Epidermal melanocyte (primary cell): Measurements from ENCODE around the gene HNRNPA3.
A peak's percentile ranks its signal among the peaks of the same experiment; 100 is the strongest.
"Not testable (repeated sequence)": the region's sequence is repeated elsewhere in the genome, so short reads cannot be mapped to it uniquely, and the experiment has no call there.

ENCODE experiments used
- DNase-seq: peaks from one replicate; pipeline ENCODE4 v3.0.0; 2011; ENCODE audit warnings: low spot score; ENCODE audit not compliant: insufficient read length

HNRNPA3 gene

DNA sequence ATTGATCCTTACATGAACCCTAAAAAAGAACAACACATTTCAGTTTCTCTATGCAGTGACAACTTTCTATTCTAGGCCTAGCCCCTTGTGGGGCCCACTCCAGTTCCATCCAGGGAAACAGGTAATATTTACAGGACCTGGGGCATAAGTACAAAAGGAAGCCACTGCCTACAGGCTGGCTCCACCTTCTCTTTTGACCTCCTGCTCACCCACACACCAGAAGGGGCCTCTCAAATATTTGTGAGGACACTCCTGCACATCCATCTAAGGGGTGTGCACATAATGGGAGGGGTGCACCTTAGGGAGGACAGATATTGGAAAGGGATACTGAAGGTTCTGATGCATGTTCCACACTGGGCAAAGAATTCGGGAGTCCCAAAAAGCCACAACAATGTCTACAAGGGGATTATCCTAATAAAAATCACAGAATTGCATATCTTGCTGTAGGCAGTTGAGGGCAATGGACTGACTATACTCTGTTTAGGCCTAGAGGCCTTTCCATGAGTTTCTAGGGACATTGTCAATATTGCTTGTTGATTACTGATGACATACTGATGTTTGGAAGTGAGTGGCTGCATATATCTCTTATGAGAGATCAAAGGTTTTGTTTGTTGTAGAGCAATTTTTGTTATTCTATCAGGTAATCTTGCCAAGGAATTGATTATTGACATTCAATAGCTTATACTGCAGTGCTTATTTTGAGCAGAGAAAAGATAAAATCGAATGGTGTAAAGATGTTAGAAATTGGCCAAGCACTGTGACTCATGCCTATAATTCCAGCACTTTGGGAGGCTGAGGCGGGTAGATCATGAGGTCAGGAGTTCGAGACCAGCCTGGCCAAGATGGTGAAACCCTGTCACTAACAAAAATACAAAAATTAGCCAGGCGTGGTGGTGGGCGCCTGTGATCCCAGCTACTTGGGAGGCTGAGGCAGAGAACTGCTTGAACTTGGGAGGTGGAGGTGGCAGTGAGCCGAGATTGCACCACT, 23.8 kb upstream of the HNRNPA3 start:
- no peak for DNase-seq

DNA sequence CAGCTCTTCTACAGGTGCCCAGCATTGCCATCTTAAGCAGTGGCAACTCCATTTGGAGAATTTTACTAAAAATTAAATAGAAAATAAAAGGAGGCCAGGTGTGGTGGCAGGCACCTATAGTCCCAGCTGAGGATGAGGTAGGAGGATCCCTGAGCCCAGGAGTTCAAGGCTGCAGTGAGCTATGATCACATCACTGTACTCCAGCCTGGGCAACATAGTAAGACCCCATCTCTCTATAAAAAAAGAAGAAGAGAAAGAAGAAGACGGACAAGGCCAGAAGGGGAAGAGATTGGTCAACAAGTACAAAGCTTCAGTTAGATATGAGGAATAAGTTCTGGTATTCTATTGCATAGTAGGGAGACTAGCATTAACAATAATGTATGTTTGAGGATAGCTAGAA, 21.7 kb upstream of the HNRNPA3 start:
- no peak for DNase-seq

DNA sequence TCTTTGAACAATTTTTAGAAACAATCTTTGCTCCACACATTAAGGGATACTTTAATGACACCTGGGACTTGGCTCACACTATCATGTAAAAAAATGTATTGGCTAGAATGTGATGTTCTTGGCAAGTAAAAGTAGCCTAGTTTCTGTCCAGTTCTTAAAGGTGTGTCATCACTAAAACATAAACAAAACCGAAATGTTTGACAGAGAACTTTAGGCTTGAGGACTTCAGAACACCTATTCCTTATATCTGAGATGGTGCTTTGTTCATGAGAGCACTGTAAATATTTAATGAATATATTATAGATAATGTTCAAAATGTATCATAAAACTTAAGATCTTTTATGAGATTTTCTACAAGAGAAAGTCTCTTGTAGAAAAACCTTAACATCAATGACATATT, 19.8 kb upstream of the HNRNPA3 start:
- DNase-seq, result no peak

DNA sequence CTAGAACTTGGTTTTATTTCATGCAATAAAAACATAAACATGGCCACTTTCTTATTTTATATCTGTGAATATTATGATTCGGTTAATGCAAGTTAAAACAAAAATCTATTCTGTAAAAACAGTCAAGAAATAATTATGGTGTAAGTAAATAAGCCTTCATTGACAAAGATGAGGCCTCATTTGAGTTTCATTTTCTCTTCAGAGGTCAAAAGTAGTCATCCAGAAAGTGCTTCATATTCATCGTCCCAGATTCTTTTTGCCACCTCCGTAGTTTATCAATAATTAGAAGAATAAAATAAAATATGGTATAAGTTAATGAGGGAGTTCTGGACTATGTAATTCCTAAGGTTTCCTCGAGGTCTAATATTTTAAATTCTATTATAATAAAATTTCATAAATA, 19.4 kb upstream of the HNRNPA3 start:
- no peak for DNase-seq

DNA sequence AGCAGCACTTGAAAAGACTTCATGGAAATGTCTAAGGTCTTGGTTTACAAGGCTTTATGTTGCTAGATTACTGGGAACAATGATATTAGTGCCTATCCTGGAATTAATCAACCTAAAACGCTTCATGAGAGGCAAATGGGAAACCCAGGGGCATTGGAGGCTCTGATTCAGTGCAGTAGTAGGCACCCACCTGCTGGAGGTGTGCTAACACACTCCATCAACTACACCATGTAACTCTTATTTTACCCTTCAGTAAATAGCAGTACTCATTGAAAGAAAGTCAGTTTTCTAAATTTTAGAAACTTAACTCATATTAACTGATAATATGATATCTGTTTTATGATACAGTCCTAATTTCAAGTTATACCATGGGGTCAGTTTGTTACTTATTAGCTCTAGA, 17.4 kb upstream of the HNRNPA3 start:
- DNase-seq, result no peak

DNA sequence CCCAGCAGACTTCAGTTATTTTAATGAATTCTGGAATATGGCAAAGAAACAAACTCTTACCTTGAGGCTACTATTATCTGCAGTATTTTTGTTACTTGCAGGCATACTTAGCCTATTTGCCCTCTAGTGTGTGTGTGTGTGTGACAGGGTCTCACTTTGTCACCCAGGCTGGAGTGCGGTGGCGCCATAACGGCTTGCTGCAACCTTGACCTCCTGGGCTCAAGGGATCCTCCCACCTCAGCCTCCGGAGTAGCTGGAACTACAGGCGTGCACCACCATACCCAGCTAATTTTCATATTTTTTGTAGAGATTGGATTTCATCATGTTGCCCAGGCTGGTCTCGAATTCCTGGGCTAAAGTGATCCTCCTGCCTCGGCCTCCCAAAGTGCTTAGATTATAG, 12.2 kb upstream of the HNRNPA3 start:
- not testable (repeated sequence) for DNase-seq

DNA sequence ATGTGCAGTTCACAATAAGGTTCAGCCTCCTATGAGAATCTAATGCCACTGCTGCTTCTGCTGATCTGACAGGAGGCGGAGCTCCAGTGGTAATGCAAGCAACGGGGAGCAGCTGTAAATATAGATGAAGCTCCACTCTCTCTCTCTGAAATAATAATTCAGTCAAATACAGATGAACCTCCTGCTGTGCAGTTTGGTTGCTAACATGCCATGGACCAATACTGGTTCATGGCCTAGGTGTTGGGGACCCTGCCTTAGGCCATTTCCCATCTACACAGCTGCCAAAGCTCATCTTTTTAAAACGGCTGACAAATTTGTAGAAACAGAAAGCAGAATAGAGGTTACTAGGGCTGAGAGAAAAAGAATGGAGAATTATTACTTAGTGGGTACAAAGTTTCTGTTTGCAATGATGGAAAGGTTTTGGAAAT, 10.7 kb upstream of the HNRNPA3 start:
- no peak for DNase-seq

DNA sequence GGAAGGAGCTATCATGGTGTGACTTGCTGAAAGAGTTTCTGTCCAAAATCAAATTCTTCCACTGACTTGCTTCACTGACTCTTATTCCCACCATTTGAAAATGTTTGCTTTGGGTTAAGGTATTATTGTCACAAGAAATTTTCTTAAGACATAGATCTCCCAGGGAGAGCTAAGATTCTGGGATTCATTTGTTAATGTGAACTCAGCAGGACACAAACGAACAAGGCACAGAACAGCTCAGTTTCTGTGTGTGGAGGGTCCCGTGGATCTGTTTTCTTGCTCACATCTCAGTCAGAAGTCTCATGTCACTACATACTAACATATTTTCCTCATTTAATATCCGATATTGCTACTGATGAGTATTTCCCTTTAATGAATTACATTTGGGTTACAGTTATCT, 8.2 kb upstream of the HNRNPA3 start:
- DNase-seq, result no peak

DNA sequence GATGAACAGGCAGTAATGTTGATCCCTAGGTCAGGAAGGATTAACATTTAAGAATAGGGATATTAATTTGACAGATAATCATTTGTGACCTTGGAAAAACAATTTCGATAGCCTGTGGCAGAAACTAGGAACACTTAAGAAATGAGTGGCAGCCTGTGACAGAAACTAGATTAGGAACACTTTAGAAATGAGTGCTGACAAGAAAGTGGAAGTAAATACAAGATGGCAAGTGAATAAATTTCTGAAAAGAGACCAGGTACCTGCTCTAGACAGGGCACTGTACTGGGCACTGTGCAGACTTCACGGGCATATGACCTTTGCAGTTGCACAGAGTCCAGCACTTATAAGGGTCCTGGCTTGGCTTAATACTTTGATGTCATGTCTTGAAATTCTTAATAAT, 5.5 kb upstream of the HNRNPA3 start:
- no peak for DNase-seq

DNA sequence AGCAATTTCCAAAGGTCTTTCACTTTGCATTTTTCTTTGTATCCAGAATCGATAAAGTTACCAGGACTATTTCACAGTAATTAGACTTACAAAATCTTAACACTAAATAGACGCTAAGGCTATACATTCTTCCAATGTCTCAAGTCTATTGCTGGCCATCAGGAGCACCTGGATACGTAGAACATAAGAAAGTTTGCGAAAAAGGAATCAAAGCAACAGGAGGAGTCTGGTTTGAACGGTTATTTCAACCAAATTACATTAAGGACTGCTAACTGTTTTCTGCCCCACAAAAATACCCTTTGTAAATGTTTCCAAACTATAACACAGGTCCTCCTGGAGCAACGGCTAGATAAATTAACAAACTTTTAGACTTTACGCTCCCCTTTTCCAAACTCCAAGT, 1.4 kb upstream of the HNRNPA3 start:
- no peak for DNase-seq

DNA sequence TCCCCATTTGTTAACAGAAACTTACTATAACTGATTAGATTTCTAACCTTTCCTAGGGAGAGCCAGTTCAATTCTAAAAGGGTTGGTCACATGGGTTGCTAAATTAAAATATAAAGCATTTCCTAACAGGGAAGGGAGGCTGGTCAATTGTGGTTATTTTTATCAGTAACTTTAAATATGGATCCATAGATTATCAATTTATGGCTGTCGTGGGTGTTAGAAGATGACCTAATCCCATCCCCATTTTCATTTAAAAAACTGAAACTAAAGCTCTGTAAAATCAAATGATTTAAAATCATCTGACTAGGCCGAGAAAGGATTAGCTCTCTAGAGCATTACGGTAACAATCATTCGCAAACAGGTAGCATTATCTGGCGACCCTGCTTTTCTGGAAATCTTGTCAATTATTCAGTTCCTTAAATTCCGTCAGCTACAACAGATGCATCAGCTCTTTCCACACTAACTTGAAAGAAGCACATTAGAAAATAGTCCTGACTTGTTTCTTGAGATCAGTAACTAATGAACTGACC, 953 bp upstream of the HNRNPA3 start:
- no peak for DNase-seq

DNA sequence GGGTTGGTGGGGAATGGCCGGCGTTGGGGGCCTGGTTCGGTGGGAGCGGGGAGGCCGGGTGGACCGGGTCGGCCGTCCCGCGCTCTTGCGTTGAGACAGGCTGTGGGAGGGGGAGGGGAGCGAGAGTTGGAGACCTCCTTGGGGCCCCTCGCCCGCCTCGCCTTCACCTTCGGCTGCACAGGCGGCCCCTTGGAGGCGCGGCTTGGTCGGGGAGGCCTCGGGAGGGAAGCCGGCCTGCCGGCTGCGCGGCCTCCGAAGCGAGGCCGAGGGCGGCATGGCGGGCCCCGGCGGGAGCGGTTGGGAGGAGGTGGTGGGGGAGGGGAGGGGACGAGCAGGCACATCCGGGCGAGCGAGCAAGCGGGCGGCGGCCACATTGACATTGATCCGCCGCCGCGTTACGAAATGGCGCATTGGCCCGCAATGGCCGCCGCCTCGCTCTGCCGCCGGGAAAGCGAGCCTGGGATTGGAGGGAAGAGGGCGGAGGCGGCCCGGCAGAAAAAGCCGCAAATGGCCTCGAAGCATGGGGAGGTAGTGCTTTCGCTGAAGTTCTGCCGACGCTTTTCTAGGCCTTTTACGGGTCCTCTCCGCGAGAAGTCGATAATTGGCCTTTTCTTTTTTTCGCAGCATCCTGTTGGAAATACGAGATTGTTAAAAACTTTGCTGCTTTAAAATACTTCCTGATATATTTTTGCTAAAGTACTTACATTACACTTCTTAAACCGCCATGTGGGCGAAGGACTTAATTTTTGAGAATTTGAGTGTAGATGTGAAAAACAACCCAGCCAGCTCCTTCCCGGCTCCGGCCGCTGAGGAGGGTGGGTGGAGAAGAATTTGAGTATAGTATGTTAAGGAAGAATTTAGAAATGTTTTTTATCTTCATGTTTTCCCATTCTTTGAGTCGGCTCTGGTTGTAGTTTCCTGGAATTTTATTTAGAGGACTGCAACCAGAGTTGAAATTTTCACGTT, 580 bp downstream of the HNRNPA3 start:
- DNase-seq, result peak; percentile 80

DNA sequence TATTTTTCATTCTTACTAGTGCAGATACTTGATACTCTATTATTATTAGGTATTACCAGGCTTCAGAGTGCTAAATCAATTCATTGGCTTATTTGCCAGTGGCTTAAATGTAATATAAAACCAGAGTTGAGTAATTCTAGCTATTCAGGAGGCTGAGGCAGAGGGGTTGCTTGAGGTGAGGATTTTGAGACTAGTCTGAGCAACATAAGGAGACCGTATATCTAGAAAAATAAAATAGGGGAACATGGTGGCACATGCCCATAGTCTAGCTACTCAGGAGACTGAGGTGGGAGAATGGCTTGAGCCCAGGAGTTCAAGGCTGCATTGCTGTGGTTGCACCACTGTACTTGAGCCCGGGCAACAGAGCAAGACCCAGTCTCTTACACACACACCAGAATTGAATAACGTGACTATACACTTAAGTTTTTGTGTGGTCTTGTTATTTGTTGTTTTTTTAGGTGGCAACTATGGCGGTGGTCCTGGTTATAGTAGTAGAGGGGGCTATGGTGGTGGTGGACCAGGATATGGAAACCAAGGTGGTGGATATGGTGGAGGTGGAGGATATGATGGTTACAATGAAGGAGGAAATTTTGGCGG, 4.8 kb downstream of the HNRNPA3 start:
- no peak for DNase-seq

DNA sequence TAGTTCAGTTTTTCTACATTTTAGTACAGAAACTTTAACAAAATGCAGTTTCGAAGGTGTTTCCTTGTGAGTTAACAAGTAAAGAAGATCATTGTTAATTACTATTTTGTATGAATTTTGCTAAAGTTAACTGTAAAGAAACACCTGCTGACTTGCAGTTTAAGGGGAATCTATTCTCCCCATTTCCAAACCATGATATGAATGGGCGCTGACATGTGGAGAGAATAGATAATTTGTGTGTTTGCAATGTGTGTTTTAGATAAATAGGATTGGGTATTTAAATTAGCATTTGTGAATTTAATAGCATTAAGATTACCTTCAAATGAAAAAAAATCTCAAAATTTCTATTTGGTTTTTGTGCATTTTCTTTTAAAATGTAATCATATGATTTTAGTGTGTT, 7.2 kb downstream of the HNRNPA3 start:
- not testable (repeated sequence) for DNase-seq

DNA sequence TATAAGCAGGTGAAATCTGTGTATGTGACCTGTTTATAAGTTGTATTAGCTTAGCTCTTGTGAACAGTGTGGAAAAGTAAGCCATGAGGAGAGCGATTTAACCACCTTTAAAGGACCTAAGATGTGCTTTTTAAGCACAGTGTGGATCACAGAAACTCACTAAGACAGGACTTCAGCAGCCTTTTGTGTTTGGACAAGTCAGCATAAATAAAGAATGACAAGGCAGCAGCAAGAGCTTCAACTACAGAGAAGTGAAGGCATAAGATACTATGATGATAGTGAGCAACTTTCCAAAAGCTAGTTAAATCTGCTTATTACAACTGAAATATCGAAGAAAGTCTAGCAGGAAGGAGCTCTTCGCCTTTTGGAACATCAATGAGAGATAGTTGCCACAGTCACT, 8.9 kb downstream of the HNRNPA3 start:
- DNase-seq, result no peak

DNA sequence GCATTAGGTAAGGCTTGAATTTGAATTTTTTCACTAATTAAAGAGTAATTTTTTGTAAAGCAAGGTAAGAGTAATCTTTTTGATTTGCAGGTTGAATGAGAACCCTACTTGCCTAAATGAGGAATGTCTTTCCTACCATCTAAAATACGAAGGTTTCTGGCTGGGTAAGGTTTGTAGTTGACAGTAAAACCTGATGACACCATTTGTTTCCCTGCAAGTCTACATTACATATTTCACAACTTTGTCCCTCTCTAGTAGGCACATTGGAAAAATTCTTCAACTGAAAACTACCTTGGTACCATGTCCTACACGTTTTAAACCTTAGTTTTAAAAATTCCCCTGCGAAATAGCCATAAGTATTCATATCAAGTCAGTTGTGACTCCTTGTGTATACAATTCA, 9.4 kb downstream of the HNRNPA3 start:
- no peak for DNase-seq

DNA sequence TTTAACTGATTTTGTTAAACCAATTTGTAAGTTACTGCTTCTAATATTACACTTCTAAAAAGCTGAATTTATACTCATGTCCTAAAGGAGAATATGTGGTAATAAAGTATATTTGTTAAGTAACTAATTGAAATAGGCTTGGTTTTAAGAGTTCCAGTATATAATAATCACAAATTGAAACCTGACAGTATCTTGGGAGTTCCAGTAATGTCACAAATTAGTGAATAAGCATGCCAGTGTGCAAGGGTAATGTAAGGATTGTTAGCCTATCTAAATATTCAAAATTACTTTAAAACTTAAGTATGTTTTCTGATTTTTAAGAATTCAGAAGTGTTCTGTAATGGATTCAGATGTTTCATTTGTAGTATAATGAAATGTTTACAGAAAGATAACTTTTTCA, 10.8 kb downstream of the HNRNPA3 start:
- not testable (repeated sequence) for DNase-seq

DNA sequence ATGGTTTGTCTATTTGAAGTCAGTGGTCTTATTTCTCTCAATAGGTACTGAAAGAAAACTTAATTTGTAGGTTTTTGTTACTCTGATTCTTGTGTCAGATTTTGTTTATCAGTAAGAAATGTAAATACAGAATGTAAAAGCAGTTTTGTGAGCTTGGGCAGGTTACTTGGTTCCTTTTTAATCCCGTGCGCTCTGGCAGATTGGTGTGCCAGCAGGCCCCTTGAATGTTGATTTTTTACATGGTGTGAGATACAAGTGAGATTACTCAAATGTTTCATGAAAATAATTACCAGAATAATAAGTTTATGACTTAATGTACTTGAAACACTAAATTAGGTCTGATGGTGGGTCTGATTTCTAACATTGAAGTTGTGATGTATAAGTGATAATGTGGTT, 13.4 kb downstream of the HNRNPA3 start:
- no peak for DNase-seq

DNA sequence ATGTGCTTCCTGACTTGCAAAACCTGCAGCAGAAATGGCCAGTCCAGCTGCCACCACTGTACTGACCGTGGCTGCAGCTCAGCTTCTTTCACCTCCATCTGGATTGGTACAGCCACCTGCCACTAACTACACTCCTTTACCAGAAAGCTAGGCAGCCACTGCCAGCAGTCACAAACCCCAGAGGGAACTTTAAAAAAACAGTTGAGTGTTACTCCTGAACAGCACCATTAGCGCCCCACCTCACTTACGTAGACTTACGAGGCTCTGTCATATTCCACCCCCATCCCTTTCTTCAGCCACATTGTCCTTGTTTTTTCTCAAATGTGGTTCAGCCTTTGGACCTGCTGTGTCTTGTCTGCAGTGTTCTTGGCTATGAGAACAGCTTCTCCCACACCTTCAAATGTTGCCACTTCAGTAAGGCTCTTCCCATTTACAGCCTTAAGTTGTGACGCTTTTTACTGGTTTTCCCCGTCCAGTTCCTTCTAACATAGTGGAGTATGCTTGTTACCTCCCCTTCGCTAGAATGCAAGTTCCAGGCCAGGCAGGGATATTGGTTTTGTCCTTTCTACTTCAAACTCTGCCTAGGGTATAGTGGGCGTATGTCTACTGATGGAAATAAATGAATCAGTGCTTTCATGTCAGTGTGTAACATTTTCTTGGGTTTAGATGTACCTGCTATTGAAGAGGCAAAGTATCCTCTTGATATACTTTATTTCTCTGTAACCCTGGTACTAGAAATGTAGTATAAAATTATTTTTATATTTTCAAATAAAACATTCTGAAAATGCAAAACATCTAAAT, 17.0 kb downstream of the HNRNPA3 start:
- no peak for DNase-seq

DNA sequence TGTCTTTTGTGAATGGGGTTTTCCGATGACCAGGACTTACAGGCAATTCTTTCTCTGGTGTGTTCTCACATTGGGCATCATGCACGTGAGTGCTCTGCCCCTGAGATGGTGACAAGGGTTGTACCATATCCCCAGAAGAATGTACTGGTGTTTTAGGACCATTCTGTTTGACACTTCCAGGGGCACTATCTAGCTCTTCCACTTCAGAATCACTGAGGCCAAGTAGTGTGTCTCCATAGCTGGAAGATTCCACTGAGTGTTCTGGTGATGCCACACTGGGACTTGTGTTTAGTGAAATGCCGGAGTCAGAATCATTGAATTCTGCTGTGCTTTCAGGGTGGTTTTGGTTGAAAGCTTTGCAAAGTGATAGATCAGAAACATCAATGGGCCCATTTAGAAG, 18.7 kb downstream of the HNRNPA3 start:
- DNase-seq, result no peak
